WTC11 (cell line): ENCODE data around the gene TSPAN18. TPM values are rescaled to one million over a fixed set of nuclear protein-coding genes. Genes with fewer than 3 reads are reported as not detected.

ENCODE experiments used
- ATAC-seq: fragments of 200-7000 bp; cut with Tn5 transposase; 2 replicates; pipeline ENCODE4 v1.10.0; 2021; ENCODE audit warnings: mild to moderate bottlenecking, moderate library complexity
- CTCF ChIA-PET: fragments of 300-600 bp; sonication (Branson Sonifier 250); formaldehyde crosslinking; loops from one replicate; lab custom pipeline; 2021; ENCODE audit warnings: antibody characterized with exemption; lab: Charles Lee
- POLR2A ChIA-PET: fragments of 350-600 bp; sonication (Branson Sonifier 250); formaldehyde crosslinking; loops from one replicate; lab custom pipeline; 2021; ENCODE audit warnings: antibody characterized with exemption; lab: Charles Lee
- DNase-seq: peaks from one replicate; pipeline ENCODE4 v3.0.0; 2021; ENCODE audit warnings: low spot score
- H3K27ac Mint-ChIP-seq: 2 replicates; pipeline ENCODE4 v1.8.0; 2021; ENCODE audit warnings: mixed read lengths
- H3K27me3 Mint-ChIP-seq: 2 replicates; pipeline ENCODE4 v1.8.0; 2021; ENCODE audit warnings: low read depth, mild to moderate bottlenecking, moderate library complexity, mixed read lengths
- H3K36me3 Mint-ChIP-seq: 2 replicates; pipeline ENCODE4 v1.8.0; 2021; ENCODE audit warnings: mixed read lengths
- H3K4me1 Mint-ChIP-seq: 2 replicates; pipeline ENCODE4 v1.8.0; 2022; ENCODE audit warnings: mixed read lengths
- H3K4me3 Mint-ChIP-seq: 2 replicates; pipeline ENCODE4 v1.8.0; 2021; ENCODE audit warnings: mild to moderate bottlenecking, moderate library complexity, mixed read lengths
- H3K9me3 Mint-ChIP-seq: 2 replicates; pipeline ENCODE4 v1.8.0; 2021; ENCODE audit warnings: mixed read lengths
- ATF1 ChIP-seq: sonication (generic); formaldehyde crosslinking; IDR thresholded peaks from 2 replicates; pipeline ENCODE4 v1.8.1; 2023; ENCODE audit warnings: mild to moderate bottlenecking, moderate library complexity, missing genetic modification reagents
- ATF2 ChIP-seq: sonication (generic); formaldehyde crosslinking; IDR thresholded peaks from 2 replicates; pipeline ENCODE4 v1.8.1; 2022; ENCODE audit warnings: low read depth, missing genetic modification reagents, borderline replicate concordance
- EMX1 ChIP-seq: fragments of 250-450 bp; sonication (Bioruptor Pico); IDR thresholded peaks from 2 replicates; pipeline ENCODE4 v1.8.0; 2021; ENCODE audit warnings: mild to moderate bottlenecking
- FOXP1 ChIP-seq: sonication (generic); formaldehyde crosslinking; IDR thresholded peaks from 2 replicates; pipeline ENCODE4 v1.8.0; 2022; ENCODE audit warnings: missing genetic modification reagents, mild to moderate bottlenecking, moderate library complexity, borderline replicate concordance
- GRHL2 ChIP-seq: fragments of 250-450 bp; sonication (Bioruptor Pico); IDR thresholded peaks from 2 replicates; pipeline ENCODE4 v1.8.0; 2022; ENCODE audit warnings: mild to moderate bottlenecking, moderate library complexity; ENCODE audit not compliant: insufficient replicate concordance, severe bottlenecking
- JUN ChIP-seq: sonication (generic); formaldehyde crosslinking; IDR thresholded peaks from 2 replicates; pipeline ENCODE4 v1.8.0; 2023; ENCODE audit warnings: mild to moderate bottlenecking, missing genetic modification reagents
- MAX ChIP-seq: sonication (generic); formaldehyde crosslinking; IDR thresholded peaks from 2 replicates; pipeline ENCODE4 v1.8.0; 2022; ENCODE audit warnings: mild to moderate bottlenecking, missing genetic modification reagents
- MYBL2 ChIP-seq: sonication (generic); formaldehyde crosslinking; IDR thresholded peaks from 2 replicates; pipeline ENCODE4 v1.8.1; 2023; ENCODE audit warnings: mild to moderate bottlenecking, moderate library complexity, missing genetic modification reagents
- NFYB ChIP-seq: sonication (generic); formaldehyde crosslinking; conservative IDR thresholded peaks from 2 replicates; pipeline ENCODE4 v1.8.0; 2022; ENCODE audit warnings: low read depth, missing genetic modification reagents
- SMAD3 ChIP-seq: sonication (generic); formaldehyde crosslinking; IDR thresholded peaks from 2 replicates; pipeline ENCODE4 v1.8.0; 2022; ENCODE audit warnings: missing genetic modification reagents, mild to moderate bottlenecking, borderline replicate concordance
- SP1 ChIP-seq: sonication (generic); formaldehyde crosslinking; conservative IDR thresholded peaks from 2 replicates; pipeline ENCODE4 v1.8.1; 2022; ENCODE audit warnings: missing genetic modification reagents
- ZMAT4 ChIP-seq: fragments of 250-450 bp; sonication (Bioruptor Pico); IDR thresholded peaks from 2 replicates; pipeline ENCODE4 v1.9.0; 2021; ENCODE audit warnings: mild to moderate bottlenecking
- ZNF281 ChIP-seq: sonication (generic); formaldehyde crosslinking; IDR thresholded peaks from 2 replicates; pipeline ENCODE4 v1.8.0; 2023; ENCODE audit warnings: mild to moderate bottlenecking, missing genetic modification reagents
- ZNF532 ChIP-seq: fragments of 250-450 bp; sonication (Bioruptor Pico); IDR thresholded peaks from 2 replicates; pipeline ENCODE4 v1.9.0; 2021; ENCODE audit warnings: mild to moderate bottlenecking, borderline replicate concordance
- total RNA-seq: library from RNA; stranded (reverse); gene quantifications from 3 replicates; pipeline ENCODE4 v1.2.3, GENCODE V29; 2021
- TF ChIP-seq, protein P1 (sequence below): sonication (generic); formaldehyde crosslinking; IDR thresholded peaks from 2 replicates; pipeline ENCODE4 v1.8.1; 2022; ENCODE audit warnings: mild to moderate bottlenecking, missing genetic modification reagents, moderate library complexity, borderline replicate concordance
- TF ChIP-seq, protein P2 (sequence below): sonication (generic); formaldehyde crosslinking; IDR thresholded peaks from 2 replicates; pipeline ENCODE4 v1.8.1; 2023; ENCODE audit warnings: mild to moderate bottlenecking, missing genetic modification reagents, moderate library complexity

TSPAN18 gene
- total RNA-seq, 1 experiment from 2014 or later = 44.7 TPM

GRCh38 chr11:44692460-44692859 lies 34.3 kb upstream of the TSPAN18 start:
- TF ChIP-seq ZNF532 (CRISPR knock-in tag) = no peak
- Mint-ChIP-seq H3K27me3 (peaks cover 2% of the 10 kb centered on the region; the same call in 1 of the 2 replicates), H3K9me3 (peaks cover 9% of the 10 kb centered on the region), H3K4me1 (no peaks in the 10 kb centered on the region), H3K27ac (no peak overlapping the region), H3K36me3 (no peaks in the 10 kb centered on the region), H3K4me3 (no peak overlapping the region)
- ChIA-PET POLR2A (no interaction called here), CTCF (interaction anchor here (1.5 kb wide), 1 partner anchor 34 kb away, joined by 5 read pairs; no protein-coding TSS in a partner anchor)
- DNase-seq (no peak), ATAC-seq (no peak)

DNA sequence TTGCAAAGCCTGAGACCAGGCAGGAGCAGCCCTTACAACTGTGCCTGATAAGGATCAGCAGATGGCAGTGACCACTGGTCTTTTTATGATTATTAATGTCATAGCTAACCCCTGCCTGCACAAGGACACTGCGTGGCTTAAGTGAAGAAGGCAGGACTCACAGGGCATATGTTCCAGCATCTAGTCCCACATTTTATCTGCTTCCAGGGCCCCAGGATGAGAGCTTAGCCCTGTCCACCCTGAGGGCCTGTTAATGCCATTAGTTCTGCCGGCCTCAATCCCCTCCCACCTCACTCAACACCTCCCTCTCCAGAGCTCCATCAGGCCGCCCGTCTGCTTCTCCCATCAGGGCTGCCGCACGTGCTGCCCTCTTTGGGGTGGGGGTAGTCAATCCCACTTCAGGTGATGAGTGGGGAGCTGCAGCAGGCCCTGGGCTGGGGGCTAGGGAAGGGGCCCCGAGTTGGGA lies 33.1 kb upstream of the TSPAN18 start:
- no peak for ATAC-seq
- no peak overlapping the region for H3K27ac Mint-ChIP-seq
- no peaks in the 10 kb centered on the region for H3K36me3 Mint-ChIP-seq
- 0 out of 2 replicates have a peak, but pooled peaks cover 2% of the 10 kb centered on the region for H3K27me3 Mint-ChIP-seq
- ChIA-PET POLR2A (interaction anchor here (1.5 kb wide), 1 partner anchor 12 kb away, joined by 3 read pairs; no protein-coding TSS in a partner anchor), CTCF (interaction anchor here (1.0 to 1.1 kb wide), 2 partner anchors 218 to 233 kb away, joined by 3 read pairs; no protein-coding TSS in a partner anchor)
- no peak for DNase-seq
- peaks cover 9% of the 10 kb centered on the region for H3K9me3 Mint-ChIP-seq
- no peaks in the 10 kb centered on the region for H3K4me1 Mint-ChIP-seq
- H3K4me3 Mint-ChIP-seq = no peak overlapping the region
- TF ChIP-seq FOXP1 (CRISPR knock-in tag) = no peak
- TF ChIP-seq NFYB = no peak
- TF ChIP-seq ATF1 = no peak
- TF ChIP-seq, protein P1, sequence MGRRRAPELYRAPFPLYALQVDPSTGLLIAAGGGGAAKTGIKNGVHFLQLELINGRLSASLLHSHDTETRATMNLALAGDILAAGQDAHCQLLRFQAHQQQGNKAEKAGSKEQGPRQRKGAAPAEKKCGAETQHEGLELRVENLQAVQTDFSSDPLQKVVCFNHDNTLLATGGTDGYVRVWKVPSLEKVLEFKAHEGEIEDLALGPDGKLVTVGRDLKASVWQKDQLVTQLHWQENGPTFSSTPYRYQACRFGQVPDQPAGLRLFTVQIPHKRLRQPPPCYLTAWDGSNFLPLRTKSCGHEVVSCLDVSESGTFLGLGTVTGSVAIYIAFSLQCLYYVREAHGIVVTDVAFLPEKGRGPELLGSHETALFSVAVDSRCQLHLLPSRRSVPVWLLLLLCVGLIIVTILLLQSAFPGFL (CRISPR knock-in tag) = no peak
- no peak for TF ChIP-seq ATF2
- no peak for TF ChIP-seq JUN (CRISPR knock-in tag)
- no peak for TF ChIP-seq ZMAT4 (CRISPR knock-in tag)
- TF ChIP-seq GRHL2 (CRISPR knock-in tag) = no peak
- no peak for TF ChIP-seq SP1
- no peak for TF ChIP-seq MAX
- TF ChIP-seq ZNF532 (CRISPR knock-in tag) = no peak
- TF ChIP-seq, protein P2, sequence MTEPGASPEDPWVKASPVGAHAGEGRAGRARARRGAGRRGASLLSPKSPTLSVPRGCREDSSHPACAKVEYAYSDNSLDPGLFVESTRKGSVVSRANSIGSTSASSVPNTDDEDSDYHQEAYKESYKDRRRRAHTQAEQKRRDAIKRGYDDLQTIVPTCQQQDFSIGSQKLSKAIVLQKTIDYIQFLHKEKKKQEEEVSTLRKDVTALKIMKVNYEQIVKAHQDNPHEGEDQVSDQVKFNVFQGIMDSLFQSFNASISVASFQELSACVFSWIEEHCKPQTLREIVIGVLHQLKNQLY (CRISPR knock-in tag) = no peak
- TF ChIP-seq ZNF281 (CRISPR knock-in tag) = no peak
- TF ChIP-seq MYBL2 = no peak
- no peak for TF ChIP-seq EMX1 (CRISPR knock-in tag)
- TF ChIP-seq SMAD3 (CRISPR knock-in tag) = no peak
